ENCODE measurements around the gene NAA15. TPM values are rescaled to one million over a fixed set of nuclear protein-coding genes. Genes with fewer than 3 reads are reported as not detected.

The NAA15 gene
- total RNA-seq, 1 experiment from 2014 or later: 98.9 TPM

GRCh38 chr4:139286186-139286698 is 15.1 kb upstream of the NAA15 start (continued):
- TF ChIP-seq ZNF532 (CRISPR knock-in tag; IDR thresholded peaks at IDR 0.05; ENCODE audit: borderline replicate concordance) (no peak), NR1H2 (CRISPR knock-in tag; IDR thresholded peaks at IDR 0.05) (no peak), ESRRA (CRISPR knock-in tag; IDR thresholded peaks at IDR 0.05; ENCODE audit: borderline replicate concordance) (no peak), EMX1 (CRISPR knock-in tag; IDR thresholded peaks at IDR 0.05) (no peak), AR (CRISPR knock-in tag; IDR thresholded peaks at IDR 0.05) (no peak), JAZF1 (CRISPR knock-in tag; IDR thresholded peaks at IDR 0.05) (no peak)

GRCh38 chr4:139295206-139295941 is 5.9 kb upstream of the NAA15 start:
- Mint-ChIP-seq H3K36me3 (peaks cover 22% of the 10 kb centered on the region), H3K4me1 (peaks cover 31% of the 10 kb centered on the region; the same call in 1 of the 2 replicates), H3K4me3 (peak overlapping the region; percentile 94), H3K9me3 (no peaks in the 10 kb centered on the region), H3K27me3 (ENCODE audit: low read depth) (no peaks in the 10 kb centered on the region), H3K27ac (peak overlapping the region; percentile 82)
- ChIA-PET POLR2A (interaction anchor here (0.6 to 2.2 kb wide), 6 partner anchors 117 to 390 kb away, joined by 3 to 16 read pairs (median 4); partner anchors contain the start of gene ELF2), CTCF (interaction anchor here (0.5 to 4.0 kb wide), 57 partner anchors 8 to 855 kb away, joined by 3 to 45 read pairs (median 5); partner anchors contain the start of genes ELF2 and MGARP)
- DNase-seq (ENCODE audit: low spot score): peak; percentile 97
- peak; percentile 93 for ATAC-seq
- TF ChIP-seq ZNF512 (CRISPR knock-in tag; IDR thresholded peaks at IDR 0.05; ENCODE audit: borderline replicate concordance) (no peak), GABPB1 (CRISPR knock-in tag; IDR thresholded peaks at IDR 0.05) (peak; percentile 87), ATF2 (CRISPR knock-in tag; IDR thresholded peaks at IDR 0.05; ENCODE audit: borderline replicate concordance, low read depth) (no peak), ERG (CRISPR knock-in tag; IDR thresholded peaks at IDR 0.05) (0 out of 2 replicates have a peak, but pooled peaks have one; percentile 85), SP1 (CRISPR knock-in tag; conservative IDR thresholded peaks at IDR 0.05) (peak; percentile 75), SOX15 (CRISPR knock-in tag; IDR thresholded peaks at IDR 0.05) (no peak), NFE2L1 (CRISPR knock-in tag; IDR thresholded peaks at IDR 0.05) (0 out of 2 replicates have a peak, but pooled peaks have one; percentile 21), MLX (CRISPR knock-in tag; IDR thresholded peaks at IDR 0.05) (no peak), KAT7 (CRISPR knock-in tag; IDR thresholded peaks at IDR 0.05; ENCODE audit: borderline replicate concordance) (0 out of 2 replicates have a peak, but pooled peaks have one; percentile 75), ATF1 (CRISPR knock-in tag; IDR thresholded peaks at IDR 0.05) (peak; percentile 53; the same call in 1 of the 2 replicates), IRF1 (CRISPR knock-in tag; IDR thresholded peaks at IDR 0.05) (peak; percentile 46; the same call in 1 of the 2 replicates), ZBTB43 (CRISPR knock-in tag; IDR thresholded peaks at IDR 0.05) (0 out of 2 replicates have a peak, but pooled peaks have one; percentile 43), ETV6 (CRISPR knock-in tag; IDR thresholded peaks at IDR 0.05) (peak; percentile 74; the same call in 1 of the 2 replicates)
